IMR-90 (cell line): Measurements from ENCODE around the gene FBLN7. TPM values are rescaled to one million over a fixed set of nuclear protein-coding genes. Genes with fewer than 3 reads are reported as not detected.

Experiments used
- ATAC-seq: fragments of 200-7000 bp; cut with Tn5 transposase; 2 replicates; pipeline ENCODE4 v1.9.1; 2020; ENCODE audit warnings: low read depth, mild to moderate bottlenecking, moderate library complexity
- BruUV-seq: library from RNA; stranded (reverse); fragments of 400-500 nt; replicated peaks from 2 replicates; lab custom pipeline; 2021; lab: Mats Ljungman, UMichigan
- CTCF ChIA-PET: fragments of 300-600 bp; formaldehyde crosslinking; extraction: SDS; loops from one replicate; lab custom pipeline; 2021; ENCODE audit warnings: antibody characterized with exemption; lab: Yijun Ruan, JAX
- POLR2A ChIA-PET: fragments of 300-600 bp; sonication (Branson Sonifier 250); formaldehyde crosslinking; loops from one replicate; lab custom pipeline; 2022; ENCODE audit warnings: antibody characterized with exemption; ENCODE audit not compliant: unreplicated experiment; lab: Charles Lee
- DNase-seq: peaks from one replicate; pipeline ENCODE4 v3.0.0; 2013
- H2AFZ ChIP-seq: replicated peaks from 2 replicates; pipeline ENCODE3; 2013; ENCODE audit warnings: low read length, mild to moderate bottlenecking; ENCODE audit not compliant: poor library complexity
- H2AK5ac ChIP-seq: 2 replicates; pipeline ENCODE4 v1.6.1; 2013; ENCODE audit warnings: low read depth, low read length, inconsistent platforms
- H2AK9ac ChIP-seq: replicated peaks from 2 replicates; pipeline ENCODE3; 2013; ENCODE audit warnings: mild to moderate bottlenecking, low read depth, low read length, moderate library complexity; ENCODE audit not compliant: poor library complexity
- H2BK120ac ChIP-seq: 2 replicates; pipeline ENCODE4 v1.6.1; 2013; ENCODE audit warnings: low read depth, low read length, inconsistent platforms
- H2BK15ac ChIP-seq: 3 replicates; pipeline ENCODE4 v1.6.1; 2013; ENCODE audit warnings: low read depth, low read length, inconsistent platforms
- H2BK20ac ChIP-seq: 2 replicates; pipeline ENCODE4 v1.6.1; 2013; ENCODE audit warnings: low read depth, mild to moderate bottlenecking, inconsistent platforms, low read length, moderate library complexity
- H2BK5ac ChIP-seq: 2 replicates; pipeline ENCODE4 v1.6.1; 2013; ENCODE audit warnings: mild to moderate bottlenecking, low read depth, low read length, inconsistent platforms; ENCODE audit not compliant: poor library complexity, severe bottlenecking
- H3K14ac ChIP-seq: replicated peaks from 2 replicates; pipeline ENCODE4 v1.6.1; 2013; ENCODE audit warnings: low read depth, low read length, inconsistent platforms
- H3K18ac ChIP-seq: 2 replicates; pipeline ENCODE4 v1.6.1; 2013; ENCODE audit warnings: low read depth, low read length, control low read depth
- H3K23ac ChIP-seq: 2 replicates; pipeline ENCODE4 v1.6.1; 2013; ENCODE audit warnings: low read depth, low read length, inconsistent platforms
- H3K27ac ChIP-seq: 2 replicates; pipeline ENCODE4 v1.5.1; 2013; ENCODE audit warnings: mild to moderate bottlenecking, control low read depth, low read length; ENCODE audit not compliant: insufficient read depth
- H3K27me3 ChIP-seq: 2 replicates; pipeline ENCODE4 v1.6.1; 2013; ENCODE audit warnings: low read length; ENCODE audit not compliant: control insufficient read depth, insufficient read depth
- H3K36me3 ChIP-seq: 2 replicates; pipeline ENCODE4 v1.6.1; 2013; ENCODE audit warnings: low read length, mixed read lengths; ENCODE audit not compliant: control insufficient read depth, insufficient read depth
- H3K4ac ChIP-seq: 2 replicates; pipeline ENCODE4 v1.6.1; 2013; ENCODE audit warnings: low read depth, low read length, inconsistent platforms
- H3K4me1 ChIP-seq: 2 replicates; pipeline ENCODE4 v1.6.1; 2013; ENCODE audit warnings: low read length, mixed read lengths; ENCODE audit not compliant: control insufficient read depth, insufficient read depth
- H3K4me2 ChIP-seq: 2 replicates; pipeline ENCODE4 v1.6.1; 2013; ENCODE audit warnings: low read depth, mild to moderate bottlenecking, control low read depth, low read length, moderate library complexity
- H3K4me3 ChIP-seq: 2 replicates; pipeline ENCODE4 v1.5.1; 2013; ENCODE audit warnings: low read depth, mild to moderate bottlenecking, control low read depth, low read length, moderate library complexity; ENCODE audit not compliant: insufficient read depth
- H3K56ac ChIP-seq: 2 replicates; pipeline ENCODE4 v1.6.1; 2013; ENCODE audit warnings: low read length, inconsistent platforms; ENCODE audit not compliant: insufficient read depth; ENCODE audit errors: extremely low read depth
- H3K79me1 ChIP-seq, 2 experiments: 2 replicates each; pipeline ENCODE4 v1.6.1; 2013; ENCODE audit warnings: low read length in 2 of 2, inconsistent platforms in 1 of 2, low read depth in 1 of 2
- H3K9ac ChIP-seq: 2 replicates; pipeline ENCODE4 v1.6.1; 2013; ENCODE audit warnings: low read depth, low read length, control low read depth
- H3K9me1 ChIP-seq: 2 replicates; pipeline ENCODE4 v1.6.1; 2013; ENCODE audit warnings: low read length, inconsistent platforms; ENCODE audit not compliant: insufficient read depth
- H3K9me3 ChIP-seq: 2 replicates; pipeline ENCODE4 v1.6.1; 2013; ENCODE audit warnings: low read length; ENCODE audit not compliant: control insufficient read depth, insufficient read depth
- H4K20me1 ChIP-seq: 2 replicates; pipeline ENCODE4 v1.6.1; 2013; ENCODE audit warnings: low read length, inconsistent platforms; ENCODE audit not compliant: insufficient read depth
- H4K5ac ChIP-seq: 2 replicates; pipeline ENCODE4 v1.6.1; 2013; ENCODE audit warnings: mild to moderate bottlenecking, low read depth, low read length, control low read depth
- H4K8ac ChIP-seq, 2 experiments: 2 replicates each; pipeline ENCODE4 v1.6.1; 2013; ENCODE audit warnings: low read depth in 2 of 2, low read length in 2 of 2, control low read depth in 1 of 2, inconsistent platforms in 1 of 2
- H4K91ac ChIP-seq: 2 replicates; pipeline ENCODE4 v1.6.1; 2013; ENCODE audit warnings: low read depth, low read length, inconsistent platforms; ENCODE audit not compliant: insufficient read depth
- BHLHE40 ChIP-seq: fragments of 150-350 bp; IDR thresholded peaks from 2 replicates; pipeline ENCODE4 v1.6.1; 2016; ENCODE audit warnings: mild to moderate bottlenecking, low read depth, low read length
- CHD1 ChIP-seq: IDR thresholded peaks from 2 replicates; pipeline ENCODE4 v1.6.1; 2012; ENCODE audit warnings: low read depth, low read length, improper control_type of control experiment
- CTCF ChIP-seq: conservative IDR thresholded peaks from 2 replicates; pipeline ENCODE4 v1.5.1; 2012; ENCODE audit warnings: mild to moderate bottlenecking, low read depth, low read length, improper control_type of control experiment
- ELK1 ChIP-seq: fragments of 150-350 bp; IDR thresholded peaks from 2 replicates; pipeline ENCODE4 v1.6.1; 2016; ENCODE audit warnings: low read depth, mild to moderate bottlenecking, low read length, moderate library complexity, borderline replicate concordance
- FOS ChIP-seq: fragments of 150-350 bp; IDR thresholded peaks from 2 replicates; pipeline ENCODE4 v1.6.1; 2016; ENCODE audit warnings: low read depth, low read length
- MAFK ChIP-seq: IDR thresholded peaks from 2 replicates; pipeline ENCODE4 v1.6.1; 2012; ENCODE audit warnings: low read depth, low read length, improper control_type of control experiment
- MAZ ChIP-seq: IDR thresholded peaks from 2 replicates; pipeline ENCODE4 v1.6.1; 2012; ENCODE audit warnings: low read depth, mild to moderate bottlenecking, low read length, improper control_type of control experiment, moderate library complexity, borderline replicate concordance
- MXI1 ChIP-seq: IDR thresholded peaks from 2 replicates; pipeline ENCODE4 v1.6.1; 2012; ENCODE audit warnings: low read depth, mild to moderate bottlenecking, low read length, moderate library complexity, borderline replicate concordance
- NFE2L2 ChIP-seq: fragments of 150-350 bp; IDR thresholded peaks from 2 replicates; pipeline ENCODE4 v1.6.1; 2016; ENCODE audit warnings: low read depth, mild to moderate bottlenecking, low read length
- POLR2A ChIP-seq: IDR thresholded peaks from 2 replicates; pipeline ENCODE4 v1.6.1; 2012; ENCODE audit warnings: mild to moderate bottlenecking, low read depth, low read length
- RAD21 ChIP-seq: IDR thresholded peaks from 2 replicates; pipeline ENCODE4 v1.6.1; 2012; ENCODE audit warnings: low read length, improper control_type of control experiment
- RCOR1 ChIP-seq: IDR thresholded peaks from 2 replicates; pipeline ENCODE4 v1.6.1; 2012; ENCODE audit warnings: mild to moderate bottlenecking, low read length, improper control_type of control experiment; ENCODE audit not compliant: insufficient replicate concordance
- RFX5 ChIP-seq: IDR thresholded peaks from 2 replicates; pipeline ENCODE4 v1.8.0; 2012; ENCODE audit warnings: low read depth, mild to moderate bottlenecking, low read length, moderate library complexity
- SMC3 ChIP-seq: fragments of 150-350 bp; IDR thresholded peaks from 2 replicates; pipeline ENCODE4 v1.6.1; 2016; ENCODE audit warnings: low read depth, mild to moderate bottlenecking, antibody characterized with exemption, low read length, moderate library complexity
- USF2 ChIP-seq: fragments of 150-350 bp; IDR thresholded peaks from 2 replicates; pipeline ENCODE4 v1.6.1; 2017; ENCODE audit warnings: mild to moderate bottlenecking, antibody characterized with exemption, low read length, low read depth
- WGBS, 2 experiments: methylation state at CpG; one replicate each; pipeline versions ENCODE4 v1.1.5 to v1.1.7; 2013; ENCODE audit warnings: missing lambda C conversion rate in 2 of 2; ENCODE audit not compliant: insufficient read length in 1 of 2; ENCODE audit errors: extremely low coverage in 2 of 2; 5-methylcytosine and 5-hydroxymethylcytosine counted together
- dilution Hi-C: fragments of 300-500 bp; cut with HindIII; formaldehyde crosslinking; loops from one replicate; pipeline ENCODE4 v1.14.3; 2018; ENCODE audit warnings: low sequenced_read_pairs; ENCODE audit not compliant: unreplicated experiment
- in situ Hi-C: fragments of 300-500 bp; cut with MboI; formaldehyde crosslinking; loops from 3 replicates; pipeline ENCODE4 v1.14.3; 2019; ENCODE audit warnings: low sequenced_read_pairs, inconsistent platforms, mixed read lengths
- intact Hi-C: fragments of 100-400 bp; cut with micrococcal nuclease; formaldehyde crosslinking; loops from 2 replicates; pipeline ENCODE4 v1.10.0; 2022
- polyA plus RNA-seq, 3 experiments: library from polyadenylated mRNA; depleted of rRNA; stranded (reverse); fragments of >200 nt; gene quantifications; 2 replicates each; pipeline ENCODE4 v1.2.3, GENCODE V29; 2012; ENCODE audit warnings: low replicate concordance in 1 of 3
- total RNA-seq: library from RNA; depleted of rRNA; stranded (reverse); fragments of >200 nt; gene quantifications from 2 replicates; pipeline ENCODE4 v1.2.3, GENCODE V29; 2012

Gene FBLN7
- total and polyA plus RNA-seq, 2 of the 4 experiments (the other 2 are of a cell fraction), result 0.18 to 1.2 TPM

- no peak overlapping the region for H3K18ac ChIP-seq
- H3K4me1 ChIP-seq, result no peaks in the 10 kb centered on the region
- intact Hi-C loops, result no loop called here
- no peak overlapping the region for H4K8ac ChIP-seq
- no peak overlapping the region for H3K4ac ChIP-seq
- no peak overlapping the region for H2BK120ac ChIP-seq
- no peak overlapping the region for H2BK20ac ChIP-seq
- peaks cover 26% of the 10 kb centered on the region for H3K27me3 ChIP-seq
- no peak overlapping the region for H3K14ac ChIP-seq
- H3K9ac ChIP-seq, result no peak overlapping the region
- no peak overlapping the region for H2BK15ac ChIP-seq
- in situ Hi-C loops, result no loop called here
- H4K5ac ChIP-seq, result no peak overlapping the region
- H2AK5ac ChIP-seq, result no peak overlapping the region
- no peak overlapping the region for H4K91ac ChIP-seq
- dilution Hi-C loops, result no loop called here
- TF ChIP-seq MAZ, result no peak
- TF ChIP-seq POLR2A, result no peak
- TF ChIP-seq BHLHE40, result no peak
- no peak for TF ChIP-seq SMC3
- no peak for TF ChIP-seq RAD21
- no peak for TF ChIP-seq RCOR1
- no peak for TF ChIP-seq CTCF
- TF ChIP-seq RFX5, result no peak
- no peak for TF ChIP-seq ELK1
- no peak for TF ChIP-seq MXI1
- TF ChIP-seq USF2, result no peak
- no peak for TF ChIP-seq CHD1
- TF ChIP-seq NFE2L2, result no peak
- TF ChIP-seq FOS, result no peak
- TF ChIP-seq MAFK, result no peak
- no peak overlapping the region for H2AK9ac ChIP-seq
- H3K23ac ChIP-seq, result no peak overlapping the region
- H3K9me3 ChIP-seq, result peaks cover 2% of the 10 kb centered on the region; the same call in 1 of the 2 replicates
- CTCF ChIA-PET, result no interaction called here
- ATAC-seq (no peak), DNase-seq (no peak)
- no TSS peak for BruUV-seq
- H3K4me3 ChIP-seq, result no peak overlapping the region
- H2AFZ ChIP-seq, result no peak overlapping the region
- H4K20me1 ChIP-seq, result no peaks in the 10 kb centered on the region
- H2BK5ac ChIP-seq, result no peak overlapping the region
- no peak overlapping the region for H3K27ac ChIP-seq
- WGBS, 2 experiments, result no CpG with 5 or more reads among the region's 3 CpGs
- H3K56ac ChIP-seq, result no peak overlapping the region
- H3K4me2 ChIP-seq, result no peak overlapping the region
- POLR2A ChIA-PET, result no interaction called here
- H3K9me1 ChIP-seq, result no peaks in the 10 kb centered on the region
- H3K79me1 ChIP-seq, result no peaks in the 10 kb centered on the region
- no peaks in the 10 kb centered on the region for H3K36me3 ChIP-seq
These were observed 61.0 kb downstream of the FBLN7 start for GRCh38 chr2:112199188-112199587.
